HCT116 (cell line): ENCODE data around the gene ACOXL. TPM values are rescaled to one million over a fixed set of nuclear protein-coding genes. Genes with fewer than 3 reads are reported as not detected.

Experiments
- ATAC-seq: fragments of 200-7000 bp; cut with Tn5 transposase; 2 replicates; pipeline ENCODE4 v1.9.1; 2020; ENCODE audit warnings: mild to moderate bottlenecking, moderate library complexity
- BruUV-seq: library from RNA; stranded (reverse); fragments of 400-500 nt; replicated peaks from 2 replicates; lab custom pipeline; 2021; lab: Mats Ljungman, UMichigan
- CTCF ChIA-PET: fragments of 300-600 bp; sonication (Branson Sonifier 250); formaldehyde crosslinking; loops from one replicate; lab custom pipeline; 2021; ENCODE audit warnings: antibody characterized with exemption; lab: Charles Lee
- POLR2A ChIA-PET: fragments of 300-600, 350-600 bp; sonication (Branson Sonifier 250); formaldehyde crosslinking; loops from one replicate; lab custom pipeline; 2021; ENCODE audit warnings: antibody characterized with exemption; lab: Charles Lee
- RAD21 ChIA-PET, 2 experiments: fragments of 300-600 bp; sonication (Branson Sonifier 250); formaldehyde crosslinking; loops; one replicate each; lab custom pipeline; 2023; ENCODE audit warnings: low total read pairs in 2 of 2; ENCODE audit not compliant: uncharacterized antibody in 2 of 2, unreplicated experiment in 2 of 2, low non-redundant PET in 1 of 2; lab: Charles Lee
- DNase-seq: peaks from one replicate; pipeline ENCODE4 v3.0.0-alpha.2; 2010; ENCODE audit warnings: low read depth, low spot score
- H2AFZ ChIP-seq: fragments of 200-600 bp; shearing (Covaris generic), sonication (generic); 2 replicates; pipeline ENCODE4 v1.6.1; 2017; ENCODE audit warnings: low read depth, mixed run types, mixed read lengths, antibody characterized with exemption, low read length; ENCODE audit not compliant: poor library complexity, severe bottlenecking
- H3K27ac ChIP-seq: 2 replicates; pipeline ENCODE4 v1.5.1; 2012; ENCODE audit warnings: low read depth, low read length
- H3K27me3 ChIP-seq: fragments of 200-600 bp; sonication (generic); 2 replicates; pipeline ENCODE4 v1.6.1; 2016; ENCODE audit warnings: mixed run types, low read length, mixed read lengths; ENCODE audit not compliant: insufficient read depth
- H3K36me3 ChIP-seq, 2 experiments: fragments of 200-500 bp in 1 of 2; fragments of 200-600 bp in 1 of 2; sonication (Bioruptor generic) in 1 of 2; sonication (generic) in 1 of 2; 2 replicates each; pipeline versions ENCODE4 v1.5.1 to v1.6.1; 2014 to 2016; ENCODE audit warnings: low read length in 2 of 2, inconsistent platforms in 1 of 2, mixed read lengths in 1 of 2, mixed run types in 1 of 2; ENCODE audit not compliant: insufficient read depth in 2 of 2, control insufficient read depth in 1 of 2
- H3K4me1 ChIP-seq, 2 experiments: fragments of 200-600 bp in 1 of 2; sonication (generic) in 1 of 2; 2 replicates each; pipeline versions ENCODE4 v1.5.1 to v1.6.1; 2012 to 2017; ENCODE audit warnings: low read length in 2 of 2, inconsistent platforms in 1 of 2, mild to moderate bottlenecking in 1 of 2, mixed read lengths in 1 of 2, mixed run types in 1 of 2, moderate library complexity in 1 of 2; ENCODE audit not compliant: insufficient read depth in 2 of 2, control insufficient read depth in 1 of 2
- H3K4me2 ChIP-seq: fragments of 200-600 bp; sonication (generic); 2 replicates; pipeline ENCODE4 v1.6.1; 2017; ENCODE audit warnings: mixed run types, low read length, mixed read lengths
- H3K4me3 ChIP-seq, 2 experiments: fragments of 200-600 bp in 1 of 2; sonication (generic) in 1 of 2; replicated peaks in 1 of 2; 2 replicates each; pipeline ENCODE4 v1.5.1; 2011 to 2016; ENCODE audit warnings: low read length in 2 of 2, control low read depth in 1 of 2, low read depth in 1 of 2, mild to moderate bottlenecking in 1 of 2, mixed read lengths in 1 of 2, mixed run types in 1 of 2
- H3K79me2 ChIP-seq: fragments of 200-600 bp; sonication (generic); 2 replicates; pipeline ENCODE4 v1.6.1; 2017; ENCODE audit warnings: mild to moderate bottlenecking, mixed run types, low read length, moderate library complexity, mixed read lengths; ENCODE audit not compliant: insufficient read depth
- H3K9ac ChIP-seq: fragments of 200-600 bp; sonication (generic); 2 replicates; pipeline ENCODE4 v1.6.1; 2016; ENCODE audit warnings: low read length, mixed read lengths
- H3K9me2 ChIP-seq: fragments of 200-600 bp; sonication (generic), shearing (Covaris generic); 2 replicates; pipeline ENCODE4 v1.6.1; 2017; ENCODE audit warnings: mixed run types, mild to moderate bottlenecking, moderate library complexity; ENCODE audit not compliant: insufficient read depth
- H3K9me3 ChIP-seq, 2 experiments: fragments of 200-500 bp in 1 of 2; fragments of 200-600 bp in 1 of 2; sonication (Bioruptor generic) in 1 of 2; sonication (generic) in 1 of 2; 2 replicates each; pipeline ENCODE4 v1.6.1; 2014 to 2017; ENCODE audit warnings: low read length in 2 of 2, mixed read lengths in 2 of 2, inconsistent platforms in 1 of 2, low read depth in 1 of 2, mild to moderate bottlenecking in 1 of 2, mixed run types in 1 of 2, moderate library complexity in 1 of 2; ENCODE audit not compliant: control insufficient read depth in 1 of 2, insufficient read depth in 1 of 2
- H4K20me1 ChIP-seq: fragments of 200-600 bp; sonication (generic), shearing (Covaris generic); 2 replicates; pipeline ENCODE4 v1.6.1; 2017; ENCODE audit warnings: mixed run types, mild to moderate bottlenecking, moderate library complexity; ENCODE audit not compliant: insufficient read depth
- CEBPB ChIP-seq: IDR thresholded peaks from 2 replicates; pipeline ENCODE4 v1.6.1; 2012; ENCODE audit warnings: low read depth
- FOSL1 ChIP-seq: IDR thresholded peaks from 2 replicates; pipeline ENCODE4 v1.6.1; 2012; ENCODE audit warnings: low read depth
- POLR2AphosphoS5 ChIP-seq: IDR thresholded peaks from 2 replicates; pipeline ENCODE4 v1.6.1; 2011; ENCODE audit warnings: mild to moderate bottlenecking, low read depth, low read length, moderate library complexity
- RAD21 ChIP-seq: IDR thresholded peaks from 2 replicates; pipeline ENCODE4 v1.6.1; 2012; ENCODE audit warnings: low read depth, mild to moderate bottlenecking
- SRF ChIP-seq: IDR thresholded peaks from 2 replicates; pipeline ENCODE4 v1.6.1; 2012; ENCODE audit warnings: low read depth
- ZFX ChIP-seq: fragments of 450-650 bp; IDR thresholded peaks from 2 replicates; pipeline ENCODE4 v1.6.1; 2017
- intact Hi-C: fragments of 100-400 bp; cut with micrococcal nuclease; formaldehyde crosslinking; loops from 2 replicates; pipeline ENCODE4 v1.10.0; 2022
- total RNA-seq: library from RNA; stranded (reverse); gene quantifications from one replicate; pipeline ENCODE4 v1.2.1, GENCODE V29; 2021; ENCODE audit not compliant: unreplicated experiment
- TF ChIP-seq, protein P1 (sequence below): IDR thresholded peaks from 2 replicates; pipeline ENCODE4 v1.6.1; 2012; ENCODE audit warnings: low read depth
- TF ChIP-seq, protein P2 (sequence below), 3 experiments: fragments of 200-600 bp in 1 of 3; sonication (generic) in 1 of 3; IDR thresholded peaks in 2 of 3; conservative IDR thresholded peaks in 1 of 3; 2 replicates each; pipeline ENCODE4 v1.5.1; 2012 to 2017; ENCODE audit warnings: low read depth in 2 of 3, low read length in 2 of 3, antibody characterized with exemption in 1 of 3, borderline replicate concordance in 1 of 3, control low read depth in 1 of 3, mild to moderate bottlenecking in 1 of 3, mixed read lengths in 1 of 3, mixed run types in 1 of 3, moderate library complexity in 1 of 3; ENCODE audit not compliant: insufficient read depth in 1 of 3
- TF ChIP-seq, protein P3 (sequence below): IDR thresholded peaks from 2 replicates; pipeline ENCODE4 v1.6.1; 2012

Gene ACOXL
- total RNA-seq, 1 experiment from 2014 or later = 5.5 TPM

DNA sequence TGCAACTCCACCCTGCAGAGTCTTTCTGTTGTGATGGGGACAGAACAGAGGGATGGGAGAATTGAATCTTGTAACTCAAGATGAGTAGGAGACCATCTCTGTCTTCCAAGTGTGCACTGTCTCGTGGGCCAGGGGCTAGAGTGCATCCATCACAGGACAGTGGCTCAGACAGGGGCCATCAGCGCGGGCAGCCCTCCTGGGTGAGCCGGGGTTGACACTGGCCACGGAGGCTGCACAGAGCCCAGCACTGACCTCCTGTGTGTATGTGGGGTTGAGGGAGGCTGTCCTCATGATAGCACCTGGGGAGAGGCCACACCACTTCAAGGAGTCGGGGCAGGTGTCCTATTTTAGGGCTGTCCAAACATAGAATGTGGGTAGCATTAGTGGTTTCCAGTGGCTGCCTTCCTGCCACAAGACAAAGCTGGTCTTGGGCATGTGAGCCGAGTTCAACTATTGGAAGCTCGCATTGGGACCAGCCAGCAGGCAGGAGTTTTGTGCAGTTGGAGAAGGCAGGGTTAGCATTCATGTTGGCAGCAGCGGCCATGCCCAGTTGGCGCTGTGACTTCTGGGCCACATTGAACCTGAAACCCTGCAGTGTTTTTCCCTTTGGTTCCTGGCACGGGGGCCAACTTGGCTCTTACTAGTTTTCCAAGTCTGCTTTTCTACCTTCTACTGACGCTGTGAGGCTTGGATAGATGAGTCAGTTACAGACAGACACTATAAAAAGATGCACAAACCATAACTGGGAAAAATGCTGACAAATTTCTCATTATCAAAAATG, 45.3 kb downstream of the ACOXL start:
- intact Hi-C loops = no loop called here
- Histone ChIP-seq H3K27ac (no peak overlapping the region), H3K4me1 (no peaks in the 10 kb centered on the region), H3K4me2 (no peak overlapping the region), H3K79me2 (no peaks in the 10 kb centered on the region), H3K27me3 (no peaks in the 10 kb centered on the region), H3K9ac (no peak overlapping the region), H3K4me3 (no peak overlapping the region), H3K9me2 (no peaks in the 10 kb centered on the region), H3K36me3 (no peaks in the 10 kb centered on the region), H4K20me1 (no peaks in the 10 kb centered on the region), H2AFZ (no peak overlapping the region), H3K9me3 (no peaks in the 10 kb centered on the region)
- RAD21 ChIA-PET = no interaction called here
- no TSS peak for BruUV-seq
- ATAC-seq (no peak), DNase-seq (no peak)
- TF ChIP-seq RAD21 (no peak), CEBPB (no peak), FOSL1 (no peak)
- CTCF ChIA-PET = no interaction called here
- POLR2A ChIA-PET = no interaction called here

DNA sequence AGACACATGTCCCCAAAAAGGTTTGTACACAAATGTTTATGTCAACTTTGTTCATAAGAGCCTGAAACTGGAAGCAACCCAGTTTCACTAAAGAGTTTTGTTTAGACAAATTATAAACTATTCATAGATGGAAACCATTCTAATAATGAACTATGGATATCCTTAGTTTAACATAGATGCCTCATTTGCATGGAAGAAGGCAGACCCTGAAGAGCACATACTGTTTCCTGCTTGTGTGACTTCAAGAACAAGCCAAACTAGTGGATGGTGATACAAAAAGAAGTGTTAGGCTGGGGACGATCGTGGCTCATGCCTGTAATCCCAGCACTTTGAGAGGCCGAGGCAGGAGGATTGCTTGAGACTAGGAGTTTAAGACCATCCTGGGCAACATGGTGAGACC, 48.1 kb downstream of the ACOXL start:
- ChIA-PET CTCF (interaction anchor here (1.0 kb wide), 1 partner anchor 25 kb away, joined by 3 read pairs; no protein-coding TSS in a partner anchor), RAD21 (no interaction called here), POLR2A (no interaction called here)
- Histone ChIP-seq H2AFZ (no peak overlapping the region), H3K9me2 (no peaks in the 10 kb centered on the region), H3K4me3 (no peak overlapping the region), H3K9me3 (no peaks in the 10 kb centered on the region), H3K9ac (no peak overlapping the region), H3K79me2 (no peaks in the 10 kb centered on the region), H4K20me1 (no peaks in the 10 kb centered on the region), H3K27me3 (no peaks in the 10 kb centered on the region), H3K36me3 (no peaks in the 10 kb centered on the region), H3K27ac (no peak overlapping the region), H3K4me1 (no peaks in the 10 kb centered on the region; a peak in 1 of 4 replicates), H3K4me2 (no peak overlapping the region)
- intact Hi-C loops = no loop called here
- no peak for TF ChIP-seq SRF
- no peak for TF ChIP-seq CEBPB
- TF ChIP-seq, protein P1, sequence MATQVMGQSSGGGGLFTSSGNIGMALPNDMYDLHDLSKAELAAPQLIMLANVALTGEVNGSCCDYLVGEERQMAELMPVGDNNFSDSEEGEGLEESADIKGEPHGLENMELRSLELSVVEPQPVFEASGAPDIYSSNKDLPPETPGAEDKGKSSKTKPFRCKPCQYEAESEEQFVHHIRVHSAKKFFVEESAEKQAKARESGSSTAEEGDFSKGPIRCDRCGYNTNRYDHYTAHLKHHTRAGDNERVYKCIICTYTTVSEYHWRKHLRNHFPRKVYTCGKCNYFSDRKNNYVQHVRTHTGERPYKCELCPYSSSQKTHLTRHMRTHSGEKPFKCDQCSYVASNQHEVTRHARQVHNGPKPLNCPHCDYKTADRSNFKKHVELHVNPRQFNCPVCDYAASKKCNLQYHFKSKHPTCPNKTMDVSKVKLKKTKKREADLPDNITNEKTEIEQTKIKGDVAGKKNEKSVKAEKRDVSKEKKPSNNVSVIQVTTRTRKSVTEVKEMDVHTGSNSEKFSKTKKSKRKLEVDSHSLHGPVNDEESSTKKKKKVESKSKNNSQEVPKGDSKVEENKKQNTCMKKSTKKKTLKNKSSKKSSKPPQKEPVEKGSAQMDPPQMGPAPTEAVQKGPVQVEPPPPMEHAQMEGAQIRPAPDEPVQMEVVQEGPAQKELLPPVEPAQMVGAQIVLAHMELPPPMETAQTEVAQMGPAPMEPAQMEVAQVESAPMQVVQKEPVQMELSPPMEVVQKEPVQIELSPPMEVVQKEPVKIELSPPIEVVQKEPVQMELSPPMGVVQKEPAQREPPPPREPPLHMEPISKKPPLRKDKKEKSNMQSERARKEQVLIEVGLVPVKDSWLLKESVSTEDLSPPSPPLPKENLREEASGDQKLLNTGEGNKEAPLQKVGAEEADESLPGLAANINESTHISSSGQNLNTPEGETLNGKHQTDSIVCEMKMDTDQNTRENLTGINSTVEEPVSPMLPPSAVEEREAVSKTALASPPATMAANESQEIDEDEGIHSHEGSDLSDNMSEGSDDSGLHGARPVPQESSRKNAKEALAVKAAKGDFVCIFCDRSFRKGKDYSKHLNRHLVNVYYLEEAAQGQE = no peak
- TF ChIP-seq, protein P2, sequence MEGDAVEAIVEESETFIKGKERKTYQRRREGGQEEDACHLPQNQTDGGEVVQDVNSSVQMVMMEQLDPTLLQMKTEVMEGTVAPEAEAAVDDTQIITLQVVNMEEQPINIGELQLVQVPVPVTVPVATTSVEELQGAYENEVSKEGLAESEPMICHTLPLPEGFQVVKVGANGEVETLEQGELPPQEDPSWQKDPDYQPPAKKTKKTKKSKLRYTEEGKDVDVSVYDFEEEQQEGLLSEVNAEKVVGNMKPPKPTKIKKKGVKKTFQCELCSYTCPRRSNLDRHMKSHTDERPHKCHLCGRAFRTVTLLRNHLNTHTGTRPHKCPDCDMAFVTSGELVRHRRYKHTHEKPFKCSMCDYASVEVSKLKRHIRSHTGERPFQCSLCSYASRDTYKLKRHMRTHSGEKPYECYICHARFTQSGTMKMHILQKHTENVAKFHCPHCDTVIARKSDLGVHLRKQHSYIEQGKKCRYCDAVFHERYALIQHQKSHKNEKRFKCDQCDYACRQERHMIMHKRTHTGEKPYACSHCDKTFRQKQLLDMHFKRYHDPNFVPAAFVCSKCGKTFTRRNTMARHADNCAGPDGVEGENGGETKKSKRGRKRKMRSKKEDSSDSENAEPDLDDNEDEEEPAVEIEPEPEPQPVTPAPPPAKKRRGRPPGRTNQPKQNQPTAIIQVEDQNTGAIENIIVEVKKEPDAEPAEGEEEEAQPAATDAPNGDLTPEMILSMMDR (IDR thresholded peaks at IDR 0.05 in 2 of 3, conservative IDR thresholded peaks at IDR 0.05 in 1 of 3; ENCODE audit: borderline replicate concordance in 1 of 3, insufficient read depth in 1 of 3, low read depth in 2 of 3, low read length in 2 of 3) = no peak
- no peak for TF ChIP-seq ZFX
- no peak for TF ChIP-seq POLR2AphosphoS5
- TF ChIP-seq, protein P3, sequence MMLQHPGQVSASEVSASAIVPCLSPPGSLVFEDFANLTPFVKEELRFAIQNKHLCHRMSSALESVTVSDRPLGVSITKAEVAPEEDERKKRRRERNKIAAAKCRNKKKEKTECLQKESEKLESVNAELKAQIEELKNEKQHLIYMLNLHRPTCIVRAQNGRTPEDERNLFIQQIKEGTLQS = no peak
- no TSS peak for BruUV-seq
- ATAC-seq = no peak
- no peak for DNase-seq
